Ishikawa (cell line): ENCODE measurements around the gene FLYWCH2.

Experiments
- CEBPB ChIP-seq: IDR thresholded peaks from 2 replicates; pipeline ENCODE4 v1.6.1; 2012
- CREB1 ChIP-seq: IDR thresholded peaks from 2 replicates; pipeline ENCODE4 v1.6.1; 2012; ENCODE audit warnings: low read depth
- FOXM1 ChIP-seq: IDR thresholded peaks from 2 replicates; pipeline ENCODE4 v1.6.1; 2012; ENCODE audit warnings: low read depth, borderline replicate concordance

DNA sequence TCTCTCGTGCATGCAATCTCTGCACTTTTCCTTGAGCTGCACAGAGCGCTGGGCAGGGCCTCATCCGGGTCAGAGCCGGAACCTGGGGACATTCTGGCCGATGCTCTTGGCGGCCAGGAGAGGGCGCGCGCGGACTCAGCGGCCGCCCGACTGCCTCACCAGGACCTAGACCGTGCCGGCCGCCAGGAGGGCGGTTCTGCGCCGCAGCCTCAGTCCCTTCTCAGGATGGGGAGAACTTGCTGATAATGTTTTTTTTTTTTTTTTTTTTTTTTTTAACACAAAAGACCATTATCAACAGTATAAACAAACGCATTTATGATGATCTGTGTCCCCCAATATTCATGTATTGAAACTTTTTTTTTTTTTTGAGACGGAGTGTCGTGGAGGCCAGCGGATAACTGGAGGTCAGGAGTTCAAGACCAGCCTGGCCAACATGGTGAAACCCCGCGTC is 8.1 kb upstream of the FLYWCH2 start:
- TF ChIP-seq FOXM1 (no peak), CEBPB (no peak), CREB1 (no peak)
